SK-N-SH treated with all-trans-retinoic acid at 6 μM for 48 hours (cell line): ENCODE measurements around the gene PLCL2.

Experiments used
- ARNTL ChIP-seq: fragments of 450-650 bp; formaldehyde crosslinking; IDR thresholded peaks from 2 replicates; pipeline ENCODE4 v1.5.0; 2020; ENCODE audit warnings: low read depth, mild to moderate bottlenecking, moderate library complexity, borderline replicate concordance
- BACH2 ChIP-seq: fragments of 250-450 bp; sonication (Bioruptor Pico); IDR thresholded peaks from 2 replicates; pipeline ENCODE4 v1.9.0; 2021; ENCODE audit warnings: mild to moderate bottlenecking, borderline replicate concordance
- CSDC2 ChIP-seq: fragments of 250-450 bp; sonication (Bioruptor Pico); IDR thresholded peaks from 2 replicates; pipeline ENCODE4 v1.5.0; 2020; ENCODE audit warnings: mild to moderate bottlenecking, moderate library complexity
- CSRNP3 ChIP-seq: fragments of 250-450 bp; sonication (Bioruptor Pico); IDR thresholded peaks from 2 replicates; pipeline ENCODE4 v1.5.1; 2021; ENCODE audit warnings: mild to moderate bottlenecking, moderate library complexity
- ESRRG ChIP-seq: fragments of 250-450 bp; sonication (Bioruptor Pico); IDR thresholded peaks from 2 replicates; pipeline ENCODE4 v1.6.1; 2021; ENCODE audit warnings: mild to moderate bottlenecking
- OSR1 ChIP-seq: fragments of 250-450 bp; sonication (Bioruptor Pico); IDR thresholded peaks from 2 replicates; pipeline ENCODE4 v1.8.0; 2022; ENCODE audit warnings: moderate library complexity, mild to moderate bottlenecking, inconsistent platforms
- PATZ1 ChIP-seq: fragments of 250-450 bp; sonication (Bioruptor Pico); IDR thresholded peaks from 2 replicates; pipeline ENCODE4 v1.8.0; 2020; ENCODE audit warnings: mild to moderate bottlenecking, moderate library complexity, borderline replicate concordance
- POU6F1 ChIP-seq: fragments of 250-450 bp; sonication (Bioruptor Pico); IDR thresholded peaks from 2 replicates; pipeline ENCODE4 v1.8.0; 2021; ENCODE audit warnings: low read depth, mild to moderate bottlenecking, moderate library complexity, borderline replicate concordance
- TOX ChIP-seq: fragments of 250-450 bp; sonication (Bioruptor Pico); IDR thresholded peaks from 2 replicates; pipeline ENCODE4 v1.8.0; 2021; ENCODE audit warnings: mild to moderate bottlenecking, moderate library complexity, borderline replicate concordance
- ZFP3 ChIP-seq: fragments of 250-450 bp; sonication (Bioruptor Pico); IDR thresholded peaks from 2 replicates; pipeline ENCODE4 v1.5.0; 2020; ENCODE audit warnings: mild to moderate bottlenecking, moderate library complexity
- ZFP30 ChIP-seq: fragments of 450-650 bp; formaldehyde crosslinking; IDR thresholded peaks from 2 replicates; pipeline ENCODE4 v1.5.0; 2022; ENCODE audit warnings: mild to moderate bottlenecking, moderate library complexity
- ZNF8 ChIP-seq: fragments of 450-650 bp; formaldehyde crosslinking; IDR thresholded peaks from 2 replicates; pipeline ENCODE4 v1.5.0; 2020; ENCODE audit warnings: mild to moderate bottlenecking, moderate library complexity
- TF ChIP-seq, protein P1 (sequence below): fragments of 250-450 bp; sonication (Bioruptor Pico); IDR thresholded peaks from 2 replicates; pipeline ENCODE4 v1.5.1; 2020; ENCODE audit warnings: low read depth, mild to moderate bottlenecking, moderate library complexity
- TF ChIP-seq, protein P2 (sequence below): fragments of 250-450 bp; sonication (Bioruptor Pico); IDR thresholded peaks from 2 replicates; pipeline ENCODE4 v1.5.0; 2020; ENCODE audit warnings: mild to moderate bottlenecking, moderate library complexity

- TF ChIP-seq CSDC2, result no peak
- no peak for TF ChIP-seq ZFP30 (CRISPR knock-in tag)
- TF ChIP-seq, protein P1, sequence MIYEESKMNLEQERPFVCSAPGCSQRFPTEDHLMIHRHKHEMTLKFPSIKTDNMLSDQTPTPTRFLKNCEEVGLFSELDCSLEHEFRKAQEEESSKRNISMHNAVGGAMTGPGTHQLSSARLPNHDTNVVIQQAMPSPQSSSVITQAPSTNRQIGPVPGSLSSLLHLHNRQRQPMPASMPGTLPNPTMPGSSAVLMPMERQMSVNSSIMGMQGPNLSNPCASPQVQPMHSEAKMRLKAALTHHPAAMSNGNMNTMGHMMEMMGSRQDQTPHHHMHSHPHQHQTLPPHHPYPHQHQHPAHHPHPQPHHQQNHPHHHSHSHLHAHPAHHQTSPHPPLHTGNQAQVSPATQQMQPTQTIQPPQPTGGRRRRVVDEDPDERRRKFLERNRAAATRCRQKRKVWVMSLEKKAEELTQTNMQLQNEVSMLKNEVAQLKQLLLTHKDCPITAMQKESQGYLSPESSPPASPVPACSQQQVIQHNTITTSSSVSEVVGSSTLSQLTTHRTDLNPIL (CRISPR knock-in tag), result no peak
- TF ChIP-seq TOX (CRISPR knock-in tag), result no peak
- TF ChIP-seq ARNTL (CRISPR knock-in tag), result no peak
- no peak for TF ChIP-seq ESRRG (CRISPR knock-in tag)
- no peak for TF ChIP-seq ZFP3 (CRISPR knock-in tag)
- TF ChIP-seq CSRNP3 (CRISPR knock-in tag), result no peak
- TF ChIP-seq PATZ1 (CRISPR knock-in tag), result no peak
- TF ChIP-seq ZNF8, result no peak
- TF ChIP-seq POU6F1 (CRISPR knock-in tag), result no peak
- TF ChIP-seq, protein P2, sequence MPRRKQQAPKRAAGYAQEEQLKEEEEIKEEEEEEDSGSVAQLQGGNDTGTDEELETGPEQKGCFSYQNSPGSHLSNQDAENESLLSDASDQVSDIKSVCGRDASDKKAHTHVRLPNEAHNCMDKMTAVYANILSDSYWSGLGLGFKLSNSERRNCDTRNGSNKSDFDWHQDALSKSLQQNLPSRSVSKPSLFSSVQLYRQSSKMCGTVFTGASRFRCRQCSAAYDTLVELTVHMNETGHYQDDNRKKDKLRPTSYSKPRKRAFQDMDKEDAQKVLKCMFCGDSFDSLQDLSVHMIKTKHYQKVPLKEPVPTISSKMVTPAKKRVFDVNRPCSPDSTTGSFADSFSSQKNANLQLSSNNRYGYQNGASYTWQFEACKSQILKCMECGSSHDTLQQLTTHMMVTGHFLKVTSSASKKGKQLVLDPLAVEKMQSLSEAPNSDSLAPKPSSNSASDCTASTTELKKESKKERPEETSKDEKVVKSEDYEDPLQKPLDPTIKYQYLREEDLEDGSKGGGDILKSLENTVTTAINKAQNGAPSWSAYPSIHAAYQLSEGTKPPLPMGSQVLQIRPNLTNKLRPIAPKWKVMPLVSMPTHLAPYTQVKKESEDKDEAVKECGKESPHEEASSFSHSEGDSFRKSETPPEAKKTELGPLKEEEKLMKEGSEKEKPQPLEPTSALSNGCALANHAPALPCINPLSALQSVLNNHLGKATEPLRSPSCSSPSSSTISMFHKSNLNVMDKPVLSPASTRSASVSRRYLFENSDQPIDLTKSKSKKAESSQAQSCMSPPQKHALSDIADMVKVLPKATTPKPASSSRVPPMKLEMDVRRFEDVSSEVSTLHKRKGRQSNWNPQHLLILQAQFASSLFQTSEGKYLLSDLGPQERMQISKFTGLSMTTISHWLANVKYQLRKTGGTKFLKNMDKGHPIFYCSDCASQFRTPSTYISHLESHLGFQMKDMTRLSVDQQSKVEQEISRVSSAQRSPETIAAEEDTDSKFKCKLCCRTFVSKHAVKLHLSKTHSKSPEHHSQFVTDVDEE (CRISPR knock-in tag), result no peak
- TF ChIP-seq OSR1 (CRISPR knock-in tag), result no peak
- TF ChIP-seq BACH2 (CRISPR knock-in tag), result no peak
Observed at GRCh38 chr3:17038900-17039553, 154.3 kb downstream of the PLCL2 start.
